GDM1 (cell line): ENCODE measurements around the gene RAD23A.
A peak's percentile ranks its signal among the peaks of the same experiment; 100 is the strongest.
"Not testable (repeated sequence)": the region's sequence is repeated elsewhere in the genome, so short reads cannot be mapped to it uniquely, and the experiment has no call there.

Source experiments
- DNase-seq: peaks from one replicate; lab custom pipeline; 2025; lab: John Stamatoyannopoulos, UW

The RAD23A gene

GRCh38 chr19:12945479-12946091 lies at the start of gene RAD23A:
TSS of gene RAD23A (plus strand) at chr19:12945862. CDS start at chr19:12945949, 87 bp downstream.
- DNase-seq, result peak; percentile 98

GRCh38 chr19:12896460-12896859 lies 49.2 kb upstream of the RAD23A start:
- no peak for DNase-seq

GRCh38 chr19:12899891-12900518 lies 45.7 kb upstream of the RAD23A start:
- DNase-seq, result no peak

DNA sequence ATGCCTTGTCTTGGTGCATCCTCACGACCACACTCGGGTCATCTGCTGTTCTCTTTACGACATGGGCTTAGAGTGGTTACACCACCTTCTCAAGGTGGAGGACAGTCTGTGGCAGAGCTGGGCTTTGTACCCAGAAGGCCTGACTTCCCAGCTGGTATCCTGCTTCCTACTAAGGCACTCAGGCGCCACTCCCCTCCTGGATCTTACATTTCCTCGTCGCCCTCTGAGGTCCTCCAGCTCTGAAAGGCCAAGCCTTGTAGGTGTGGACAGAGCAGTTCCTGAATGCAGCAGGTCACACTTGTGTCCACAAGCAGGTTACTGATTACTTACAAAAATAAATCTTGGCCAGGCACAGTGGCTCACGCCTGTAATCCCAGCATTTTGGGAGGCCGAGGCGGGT lies 38.5 kb upstream of the RAD23A start:
- no peak for DNase-seq

DNA sequence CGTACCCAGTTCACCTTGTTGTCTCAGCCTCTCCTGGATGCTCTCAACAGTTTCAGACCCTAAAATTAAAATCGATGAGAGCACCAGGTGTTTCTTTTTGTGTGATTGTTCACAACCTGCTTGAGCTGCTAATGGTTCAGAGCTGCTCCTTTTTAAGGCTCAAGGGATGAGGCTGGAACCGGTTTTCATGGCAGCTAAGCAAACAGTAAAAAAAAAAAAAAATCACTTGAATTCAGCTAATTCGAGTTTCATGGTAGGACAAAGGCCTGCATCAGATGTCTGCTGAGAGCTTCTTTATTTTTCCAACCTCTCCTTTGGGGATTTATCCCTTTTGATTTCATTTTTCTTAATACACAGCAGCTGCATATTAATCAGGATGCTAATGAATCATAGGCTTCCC lies 33.1 kb upstream of the RAD23A start:
- DNase-seq, result no peak

- no peak for DNase-seq
These were observed 32.6 kb upstream of the RAD23A start for GRCh38 chr19:12913011-12913561.

DNA sequence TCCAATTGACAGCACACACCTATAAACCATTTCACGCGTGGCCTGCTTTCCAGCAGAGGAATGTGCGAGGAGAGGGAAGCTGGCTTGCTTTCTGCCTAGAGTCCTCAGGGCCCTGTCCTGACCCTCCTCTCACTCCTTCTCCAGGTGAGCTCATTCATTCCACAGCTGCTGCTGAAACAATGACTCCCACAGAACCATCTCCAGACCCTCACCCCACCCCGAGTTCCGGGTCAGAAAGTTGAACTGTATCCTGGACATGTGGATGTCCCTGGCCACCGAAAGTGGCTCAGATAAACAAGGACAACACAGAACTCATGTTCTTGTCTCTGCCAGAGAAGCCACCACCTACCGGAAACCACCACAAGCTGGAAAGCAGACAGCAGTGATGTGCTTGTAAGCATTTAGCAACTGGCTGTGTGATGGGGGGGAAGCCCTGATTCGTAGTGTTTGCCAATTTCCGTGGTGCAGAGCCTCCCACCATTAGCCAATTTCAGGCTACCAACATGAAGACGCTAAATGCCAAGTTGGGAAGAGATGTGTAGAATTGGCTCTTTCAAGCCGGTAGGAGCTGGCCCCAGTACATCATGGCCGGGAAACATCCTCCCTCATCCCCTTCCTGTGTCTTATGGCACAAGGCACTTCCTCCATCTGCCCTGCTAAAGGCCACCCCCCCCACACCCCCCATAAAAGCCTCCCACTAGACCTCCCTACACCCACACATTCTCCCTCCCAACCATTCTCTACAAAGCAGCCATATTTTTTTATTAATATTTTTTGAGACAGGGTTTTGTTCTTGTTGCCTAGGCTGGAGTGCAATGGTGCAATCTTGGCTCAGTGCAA lies 31.6 kb upstream of the RAD23A start:
- DNase-seq, result no peak

DNA sequence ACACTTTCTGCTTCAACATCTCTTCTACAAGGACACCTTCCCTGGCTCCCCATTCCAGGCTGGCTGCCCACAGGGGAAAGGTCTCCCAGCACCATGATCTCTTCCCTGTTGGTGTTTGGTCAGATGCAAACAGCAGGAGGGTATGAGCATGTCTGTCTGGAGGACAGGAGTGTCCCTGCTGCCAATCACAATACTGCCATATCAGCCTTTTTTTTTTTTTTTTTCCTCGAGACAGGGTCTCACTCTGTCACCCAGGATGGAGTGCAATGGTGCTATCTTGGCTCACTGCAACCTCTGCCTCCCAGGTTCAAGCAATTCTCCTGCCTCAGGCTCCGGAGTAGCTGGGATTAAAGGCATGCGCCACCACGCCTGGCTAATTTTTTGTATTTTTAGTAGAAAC lies 29.8 kb upstream of the RAD23A start:
- not testable (repeated sequence) for DNase-seq

- DNase-seq, result no peak
These were observed 27.4 kb upstream of the RAD23A start for GRCh38 chr19:12918253-12918652.

- DNase-seq, result no peak
These were observed 24.6 kb upstream of the RAD23A start for GRCh38 chr19:12921047-12921446.

- no peak for DNase-seq
These were observed 22.7 kb upstream of the RAD23A start for GRCh38 chr19:12922959-12923358.

- DNase-seq, result no peak
These were observed 20.9 kb upstream of the RAD23A start for GRCh38 chr19:12924621-12925310.

DNA sequence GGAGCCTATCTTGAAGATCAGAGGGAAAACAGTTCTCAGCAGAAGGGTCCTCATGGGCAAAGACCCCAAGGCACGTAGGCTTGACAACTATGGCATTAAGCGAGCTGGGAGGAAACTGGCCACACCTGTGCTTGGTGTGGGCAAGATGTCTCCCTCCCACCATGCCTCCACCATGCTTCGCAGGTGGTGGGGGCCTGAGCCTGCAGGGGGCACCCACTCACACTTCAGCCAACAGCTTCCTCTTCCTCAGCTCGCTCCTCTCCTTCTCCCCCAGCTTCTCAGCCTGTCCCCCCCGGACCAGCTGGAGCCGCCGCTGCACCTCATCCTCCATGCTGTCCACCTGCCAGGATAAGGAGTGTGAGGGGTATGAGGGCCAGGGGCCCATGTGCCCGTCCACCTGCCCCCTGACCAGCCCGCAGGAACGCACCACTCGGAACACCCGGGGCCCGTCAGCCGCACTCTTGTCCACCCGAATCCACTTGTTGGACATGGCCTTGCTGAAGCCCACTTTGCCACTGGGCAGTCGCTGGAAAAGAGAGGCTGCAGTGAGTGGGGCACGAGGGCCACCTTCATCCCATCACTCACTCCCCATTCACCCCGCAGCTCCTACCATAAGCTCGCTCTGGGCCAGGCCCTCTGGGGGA lies 15.5 kb upstream of the RAD23A start:
- DNase-seq, result no peak

DNA sequence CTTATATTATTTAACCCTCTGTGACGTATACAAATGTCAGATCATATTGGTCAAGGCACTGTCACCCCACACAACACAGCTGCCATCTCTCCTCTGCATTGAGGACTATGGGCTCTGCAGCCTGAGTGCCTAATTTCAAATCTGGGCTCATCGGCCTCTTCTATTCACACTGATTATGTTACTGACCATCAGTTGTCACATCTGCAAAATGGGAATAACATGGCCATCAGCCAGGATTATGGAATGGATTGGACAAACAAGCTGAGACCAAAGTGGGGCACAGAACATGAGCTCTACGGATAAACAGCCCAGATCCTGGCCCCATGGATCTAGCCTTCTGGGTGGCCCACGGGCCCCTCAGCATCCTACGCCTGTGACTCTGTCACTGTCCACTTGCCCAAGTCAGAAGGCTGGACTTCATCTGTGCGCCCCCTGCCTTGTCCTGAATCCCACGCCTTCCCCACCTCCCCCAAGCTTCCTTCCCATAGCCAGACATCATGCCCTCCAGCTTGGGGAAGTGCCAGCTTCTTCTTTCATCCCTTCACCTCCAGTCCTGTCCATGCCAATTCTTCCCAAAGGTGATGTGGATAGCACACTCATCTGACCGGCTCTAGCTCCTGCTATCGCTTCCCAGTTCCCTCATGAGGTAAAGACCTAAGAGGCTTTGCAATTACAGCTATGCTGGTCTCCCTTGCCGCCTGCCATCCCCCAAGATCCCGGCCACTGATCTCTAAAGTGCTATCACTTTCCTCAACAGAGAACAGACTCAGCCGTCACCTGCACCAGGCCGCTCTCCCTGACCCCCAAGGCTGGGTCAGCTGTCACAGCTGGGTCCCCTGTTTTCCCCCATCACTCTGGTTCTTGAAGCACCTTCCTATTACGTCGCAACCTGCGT lies 13.0 kb upstream of the RAD23A start:
- DNase-seq, result no peak

DNA sequence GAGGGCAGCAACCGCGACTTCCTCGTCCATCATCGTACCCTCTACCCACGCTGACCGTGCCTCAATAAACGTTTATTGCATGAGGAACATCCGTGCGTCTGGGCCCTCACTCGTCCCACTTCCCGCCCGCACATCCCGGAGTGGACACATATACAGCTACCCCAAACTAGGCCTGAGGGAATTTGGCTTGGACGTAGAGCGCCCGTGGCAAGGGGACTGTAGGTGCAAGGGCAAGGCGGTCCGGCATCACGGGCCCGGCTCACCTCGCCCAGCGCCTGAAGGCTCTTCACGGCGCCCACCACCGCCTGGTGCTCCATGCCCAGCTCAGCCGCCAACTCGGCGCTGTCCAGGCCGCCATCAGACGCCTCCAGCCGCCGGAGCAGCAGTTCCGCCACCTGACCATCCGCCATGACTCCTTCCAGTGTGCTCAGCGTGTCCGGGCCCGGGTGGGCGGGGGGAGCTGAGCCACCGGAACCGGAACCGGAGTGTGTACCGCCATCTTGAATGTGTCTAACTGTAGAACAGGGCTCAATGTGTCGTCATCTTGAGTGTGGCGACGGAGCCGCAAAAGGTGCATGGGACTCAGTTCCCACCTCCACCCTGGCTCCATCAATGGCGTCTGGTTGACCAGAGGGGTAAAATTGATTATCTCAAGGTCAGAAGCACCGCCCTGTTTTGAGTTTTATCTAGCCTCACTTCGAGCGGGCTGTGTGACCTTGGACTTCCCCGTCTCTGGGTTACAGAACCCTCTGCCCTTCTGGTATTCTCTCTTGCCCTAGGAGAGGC lies 12.2 kb upstream of the RAD23A start, which contains the start of gene FARSA:
Gene FARSA (minus strand): TSS at position 425 of the 786 bp plus-strand sequence. CDS start 15 bp downstream, at position 410.
- peak; percentile 81 for DNase-seq

- no peak for DNase-seq
These were observed 10.6 kb upstream of the RAD23A start for GRCh38 chr19:12935071-12935470.

- DNase-seq, result no peak
These were observed 9.1 kb upstream of the RAD23A start for GRCh38 chr19:12936582-12936981.

- peak; percentile 81 for DNase-seq
These were observed 8.4 kb upstream of the RAD23A start for GRCh38 chr19:12937093-12937926.
